GM04503 (cell line): ENCODE results near the gene NDUFS3.
"Not testable (repeated sequence)": the region's sequence is repeated elsewhere in the genome, so short reads cannot be mapped to it uniquely, and the experiment has no call there.

ENCODE experiments used
- DNase-seq: peaks from one replicate; pipeline ENCODE4 v3.0.0-alpha.2; 2012; ENCODE audit warnings: low read depth

NDUFS3 gene

DNA sequence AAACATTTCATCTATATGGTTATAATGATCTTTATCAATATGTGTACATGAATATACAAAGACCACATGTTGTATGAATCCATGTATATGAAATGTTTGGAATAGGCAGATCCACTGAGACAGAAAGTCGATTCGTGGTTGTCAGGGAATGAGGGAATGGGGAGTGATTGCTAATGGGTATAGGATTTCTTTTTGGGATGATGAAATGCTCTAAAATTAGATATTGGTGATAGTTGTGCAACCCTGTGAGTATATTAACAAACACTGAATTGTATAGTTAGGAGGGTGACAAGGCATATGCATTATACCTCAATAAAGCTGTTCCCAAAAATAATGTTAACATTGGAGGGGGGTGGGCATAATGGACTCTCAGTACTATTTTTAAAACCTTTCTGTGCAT, 18.4 kb upstream of the NDUFS3 start:
- DNase-seq, result no peak

DNA sequence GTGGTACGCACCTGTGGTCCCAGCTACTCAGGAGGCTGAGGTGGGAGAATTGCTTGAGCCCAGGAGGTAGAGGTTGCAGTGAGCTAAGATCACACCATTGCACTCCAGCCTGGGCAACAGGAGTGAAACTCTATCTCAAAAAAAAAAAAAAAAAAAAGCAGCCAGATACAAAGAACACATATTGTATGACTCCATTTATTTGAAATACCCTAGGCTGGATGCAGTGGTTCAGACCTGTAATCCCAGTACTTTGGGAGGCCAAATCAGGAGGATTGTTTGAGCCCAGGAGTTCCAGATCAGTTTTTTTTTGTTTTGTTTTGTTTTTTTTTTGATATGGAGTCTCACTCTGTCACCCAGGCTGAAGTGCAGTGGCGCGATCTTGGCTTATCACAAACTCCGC, 16.5 kb upstream of the NDUFS3 start:
- DNase-seq, result not testable (repeated sequence)

DNA sequence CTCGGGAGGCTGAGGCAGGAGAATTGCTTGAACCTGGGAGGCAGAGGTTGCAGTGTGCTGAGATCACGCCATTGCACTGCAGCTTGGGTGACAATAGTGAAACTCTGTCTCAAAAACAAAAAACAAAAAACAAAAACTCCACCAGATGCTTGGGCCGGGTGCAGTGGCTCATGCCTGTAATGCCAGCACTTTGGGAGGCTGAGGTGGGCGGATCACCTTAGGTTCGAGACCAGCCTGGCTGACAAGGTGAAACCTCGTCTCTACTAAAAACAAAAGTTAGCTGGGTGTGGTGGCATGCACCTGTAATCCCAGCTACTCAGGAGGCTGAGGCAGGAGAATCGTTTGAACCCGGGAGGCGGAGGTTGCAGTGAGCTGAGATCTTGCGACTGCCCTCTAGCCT, 14.5 kb upstream of the NDUFS3 start:
- not testable (repeated sequence) for DNase-seq

DNA sequence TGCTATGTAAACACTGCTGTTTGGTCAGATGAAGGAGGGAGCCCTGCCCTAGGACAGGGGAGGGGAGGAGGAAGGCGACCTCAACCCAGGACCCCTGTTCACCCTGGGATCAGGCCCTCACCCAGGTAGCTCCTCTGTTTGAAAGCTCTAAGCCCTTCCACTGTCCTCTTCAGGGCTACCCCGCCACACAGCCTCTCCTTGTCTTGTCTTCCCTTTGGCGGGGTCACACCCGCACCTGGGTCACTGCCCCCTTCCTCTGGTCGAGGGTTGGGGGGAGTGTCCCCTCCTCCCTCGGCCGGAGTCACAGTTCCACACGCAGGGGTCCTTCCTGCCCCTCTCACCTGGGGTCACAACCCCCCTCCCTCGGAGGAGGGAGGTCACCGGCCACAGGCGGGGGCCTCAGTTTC, 13.9 kb upstream of the NDUFS3 start:
- no peak for DNase-seq

DNA sequence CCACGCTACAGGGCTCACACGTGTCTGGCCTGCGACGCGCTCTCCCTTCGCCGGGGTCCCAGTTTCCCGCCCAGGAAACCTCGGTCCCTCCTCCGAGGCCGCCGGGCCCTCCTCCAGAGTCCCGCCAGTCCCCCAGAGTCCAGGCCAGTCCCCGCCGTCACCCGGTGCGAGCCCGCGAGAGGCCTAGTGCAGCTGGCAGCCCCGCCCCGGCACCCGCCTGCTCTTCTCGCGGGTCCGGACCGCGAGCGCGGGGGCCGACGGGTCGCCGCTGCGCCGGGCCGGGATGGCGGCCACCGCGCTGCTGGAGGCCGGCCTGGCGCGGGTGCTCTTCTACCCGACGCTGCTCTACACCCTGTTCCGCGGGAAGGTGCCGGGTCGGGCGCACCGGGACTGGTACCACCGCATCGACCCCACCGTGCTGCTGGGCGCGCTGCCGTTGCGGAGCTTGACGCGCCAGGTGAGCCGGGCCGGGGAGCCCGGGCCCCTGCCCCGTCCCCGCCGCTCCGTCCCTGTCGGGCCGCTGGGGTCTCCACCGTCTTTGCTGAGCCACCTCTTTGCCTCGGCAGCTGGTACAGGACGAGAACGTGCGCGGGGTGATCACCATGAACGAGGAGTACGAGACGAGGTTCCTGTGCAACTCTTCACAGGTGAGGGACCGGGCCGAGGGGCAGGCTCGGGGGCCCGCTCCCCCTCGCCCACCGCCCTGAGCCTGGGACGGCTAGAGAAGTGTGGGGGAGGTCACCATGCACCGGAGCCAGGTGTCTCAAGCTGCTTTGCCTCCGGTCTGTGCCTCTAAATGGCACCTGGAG, 13.3 kb upstream of the NDUFS3 start, which contains the start of gene PTPMT1:
Gene PTPMT1 (plus strand): TSS at position 260 of the 809 bp plus-strand sequence. CDS start 24 bp downstream, at position 284.
- no peak for DNase-seq

DNA sequence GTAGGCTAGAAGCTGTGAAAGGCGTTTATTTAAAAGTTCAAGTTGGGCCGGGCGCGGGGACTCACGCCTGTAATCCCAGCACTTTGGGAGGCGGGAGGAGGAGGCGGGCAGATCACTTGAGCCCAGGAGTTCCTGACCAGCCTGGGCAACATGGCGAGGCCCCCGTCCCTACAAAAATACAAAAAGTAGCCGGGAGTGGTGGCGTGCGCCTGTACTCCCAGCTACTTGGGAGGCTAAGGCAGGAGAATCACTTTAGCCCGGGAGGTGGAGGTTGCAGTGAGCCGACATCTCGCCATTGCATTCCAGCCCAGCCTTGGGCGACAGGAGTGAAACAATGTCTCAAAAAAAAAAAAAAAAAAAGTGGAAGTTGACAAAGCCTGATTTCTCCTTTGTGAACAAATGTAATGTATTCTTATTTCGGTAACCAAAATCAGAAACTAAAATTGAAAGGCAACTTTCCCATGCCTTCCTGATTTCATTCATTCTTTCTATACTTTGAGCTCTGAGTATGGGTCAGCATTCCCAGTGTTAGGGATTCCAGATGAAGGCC, 12.7 kb upstream of the NDUFS3 start:
- DNase-seq, result no peak

DNA sequence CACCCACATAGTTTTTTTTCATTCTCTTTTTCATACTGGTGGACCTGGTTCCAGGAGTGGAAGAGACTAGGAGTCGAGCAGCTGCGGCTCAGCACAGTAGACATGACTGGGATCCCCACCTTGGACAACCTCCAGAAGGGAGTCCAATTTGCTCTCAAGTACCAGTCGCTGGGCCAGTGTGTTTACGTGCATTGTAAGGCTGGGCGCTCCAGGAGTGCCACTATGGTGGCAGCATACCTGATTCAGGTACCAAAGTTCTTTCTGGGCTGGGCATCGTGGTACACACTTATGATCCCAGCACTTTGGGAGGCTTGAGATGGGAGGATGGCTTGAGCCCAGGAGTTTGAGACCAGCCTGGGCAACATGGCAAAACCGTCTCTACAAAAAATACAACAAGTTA, 9.2 kb upstream of the NDUFS3 start:
- no peak for DNase-seq

DNA sequence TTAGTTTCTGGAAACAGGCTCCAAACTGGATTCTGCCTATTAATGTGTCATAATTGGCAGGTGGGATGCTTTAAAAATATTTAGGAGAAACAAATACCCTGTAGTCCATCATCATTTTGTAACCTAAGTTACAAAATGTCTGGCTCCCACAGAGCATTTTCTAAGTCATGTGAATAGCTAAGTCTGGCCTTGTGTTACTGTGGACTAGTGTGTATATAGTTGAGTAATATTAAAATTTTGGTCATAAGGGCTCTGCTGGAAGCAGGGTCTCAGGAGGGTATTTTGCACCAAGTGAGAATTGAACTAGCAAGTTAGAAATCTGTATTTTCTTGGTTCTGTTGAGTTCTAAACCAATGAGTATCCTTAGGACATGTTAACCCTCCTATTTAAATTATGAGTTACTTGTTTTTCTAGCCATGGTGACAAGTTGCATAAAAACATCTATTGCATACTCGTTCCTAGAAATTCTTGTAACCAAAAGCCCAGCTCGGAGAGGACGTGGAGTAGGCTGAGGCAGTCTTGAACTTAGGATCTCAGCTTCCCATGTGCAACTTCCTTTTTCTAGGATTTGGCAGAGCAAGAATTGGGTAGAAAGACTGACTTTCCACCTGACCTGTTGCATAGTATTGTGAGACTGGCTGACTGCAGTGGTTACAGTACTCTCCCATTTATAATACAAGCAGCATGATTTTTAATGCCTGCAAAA, 8.1 kb upstream of the NDUFS3 start:
- DNase-seq, result no peak

DNA sequence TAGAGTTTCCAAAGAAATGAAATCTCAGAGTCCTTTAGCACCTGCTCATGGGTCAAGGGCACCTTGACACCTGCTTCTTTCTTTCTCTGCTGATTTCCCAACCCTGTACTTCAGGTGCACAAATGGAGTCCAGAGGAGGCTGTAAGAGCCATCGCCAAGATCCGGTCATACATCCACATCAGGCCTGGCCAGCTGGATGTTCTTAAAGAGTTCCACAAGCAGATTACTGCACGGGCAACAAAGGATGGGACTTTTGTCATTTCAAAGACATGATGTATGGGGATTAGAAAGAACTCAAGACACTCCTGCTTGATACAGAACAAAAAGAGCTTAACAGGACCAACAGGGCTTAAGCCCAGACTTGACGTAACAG, 7.5 kb upstream of the NDUFS3 start:
- no peak for DNase-seq

DNA sequence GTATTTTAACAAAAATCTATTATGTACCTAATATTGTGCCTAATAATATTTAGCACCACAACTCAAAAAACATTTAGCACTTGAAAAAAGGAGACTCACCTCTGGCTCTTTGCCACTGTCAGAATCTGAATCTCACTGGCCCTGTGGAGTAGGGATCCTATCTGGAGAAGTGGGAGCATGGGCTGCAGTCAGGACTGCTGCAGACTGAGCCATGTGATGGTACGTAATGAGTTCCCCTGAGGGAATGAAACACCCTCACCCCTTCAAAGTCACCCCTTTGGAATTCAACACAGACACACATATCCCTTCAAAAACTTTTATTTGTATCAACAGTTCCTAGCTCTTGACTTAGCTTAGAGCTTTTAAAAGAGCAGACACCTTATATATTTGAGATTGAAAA, 7.0 kb upstream of the NDUFS3 start:
- DNase-seq, result no peak

DNA sequence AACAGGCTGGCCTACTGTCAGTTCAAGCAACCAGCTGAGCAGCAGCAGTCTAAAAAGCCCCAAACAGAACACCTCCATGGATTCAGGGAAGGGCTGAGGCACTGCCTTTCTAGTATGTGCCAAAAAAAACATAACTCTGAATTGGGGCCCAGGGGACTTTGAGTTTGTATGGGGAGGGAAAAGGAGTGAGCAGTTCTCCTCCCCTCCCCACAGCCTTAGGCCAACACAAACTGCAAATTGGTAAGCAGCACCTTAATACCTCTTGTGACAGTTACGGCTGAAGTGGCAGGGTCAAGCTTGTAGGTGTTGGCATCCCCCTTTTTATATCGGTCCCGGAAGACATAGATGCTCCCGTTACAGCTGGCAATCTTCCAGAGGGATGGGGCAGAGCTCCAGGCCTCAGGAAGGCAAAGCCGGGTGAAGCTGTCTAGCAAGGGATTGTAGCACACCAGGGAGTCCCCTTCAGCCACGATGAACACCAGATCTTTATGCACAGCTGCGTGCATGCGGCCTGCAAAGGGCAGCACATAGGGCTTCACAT, 6.1 kb upstream of the NDUFS3 start:
- DNase-seq, result no peak

DNA sequence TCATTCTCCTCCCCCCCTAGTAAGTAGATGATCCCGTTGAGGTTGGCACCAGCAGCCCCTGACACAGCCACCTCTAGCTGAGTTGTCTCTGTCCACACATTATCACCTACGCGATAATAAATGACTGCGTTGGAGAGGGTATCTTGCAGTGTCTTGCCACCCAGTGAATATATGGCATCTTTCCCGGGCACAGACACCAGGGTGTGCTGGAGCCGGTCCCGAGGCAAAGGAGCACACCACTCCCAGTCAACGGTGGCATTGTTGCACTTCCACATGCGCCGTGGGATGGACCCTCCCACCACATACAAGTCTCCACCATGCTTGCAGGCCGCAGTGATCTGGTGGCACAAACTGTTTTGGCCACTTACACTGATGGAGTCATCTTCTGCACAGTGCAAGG, 5.6 kb upstream of the NDUFS3 start:
- DNase-seq, result no peak

DNA sequence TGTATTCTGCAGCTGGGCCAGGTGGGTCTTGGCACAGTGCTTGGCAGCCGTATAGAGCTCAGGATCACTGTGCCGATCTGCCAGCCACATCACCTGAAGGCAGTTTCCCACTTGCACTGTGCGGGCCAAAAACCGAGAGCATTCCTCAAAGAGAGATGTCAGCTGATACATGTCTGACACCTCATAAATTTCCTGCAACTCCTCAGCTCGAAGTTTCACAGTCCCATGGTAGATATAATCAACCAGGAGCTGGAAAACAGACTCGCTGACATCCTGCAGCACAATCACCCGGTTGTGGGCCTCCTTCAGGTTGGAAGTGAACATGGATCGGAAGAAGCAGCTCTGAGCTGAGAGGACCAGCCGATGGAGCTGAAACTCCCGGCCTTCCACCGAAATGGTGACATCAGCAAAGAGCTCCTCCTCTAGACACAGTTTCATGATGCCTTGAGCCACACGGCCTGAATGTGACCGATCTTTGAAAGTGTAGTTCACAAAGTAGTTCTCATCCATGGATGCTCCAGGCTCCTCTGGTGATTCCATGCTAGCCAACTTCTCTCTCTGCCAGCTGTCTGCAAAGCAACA, 1.3 kb upstream of the NDUFS3 start:
- no peak for DNase-seq

DNA sequence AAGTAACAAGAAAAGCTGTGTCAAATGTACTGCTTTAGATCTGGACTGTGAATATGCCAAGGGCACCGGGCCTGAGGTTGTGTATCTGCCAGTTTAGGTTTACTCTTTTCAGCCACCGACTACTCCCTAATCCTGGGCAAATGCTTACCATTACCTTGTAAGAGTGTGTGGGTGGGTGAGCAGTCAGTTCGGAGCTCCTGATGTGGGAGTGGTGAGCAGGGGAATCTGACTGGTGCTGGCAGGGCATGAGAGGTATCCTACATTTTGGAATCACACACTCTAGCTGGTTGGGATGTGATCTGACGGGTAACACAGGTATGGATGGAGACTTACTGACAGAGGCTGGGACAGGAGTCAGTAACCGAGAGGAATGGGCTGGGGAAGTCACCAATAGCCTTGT, 5.0 kb downstream of the NDUFS3 start:
- DNase-seq, result no peak

DNA sequence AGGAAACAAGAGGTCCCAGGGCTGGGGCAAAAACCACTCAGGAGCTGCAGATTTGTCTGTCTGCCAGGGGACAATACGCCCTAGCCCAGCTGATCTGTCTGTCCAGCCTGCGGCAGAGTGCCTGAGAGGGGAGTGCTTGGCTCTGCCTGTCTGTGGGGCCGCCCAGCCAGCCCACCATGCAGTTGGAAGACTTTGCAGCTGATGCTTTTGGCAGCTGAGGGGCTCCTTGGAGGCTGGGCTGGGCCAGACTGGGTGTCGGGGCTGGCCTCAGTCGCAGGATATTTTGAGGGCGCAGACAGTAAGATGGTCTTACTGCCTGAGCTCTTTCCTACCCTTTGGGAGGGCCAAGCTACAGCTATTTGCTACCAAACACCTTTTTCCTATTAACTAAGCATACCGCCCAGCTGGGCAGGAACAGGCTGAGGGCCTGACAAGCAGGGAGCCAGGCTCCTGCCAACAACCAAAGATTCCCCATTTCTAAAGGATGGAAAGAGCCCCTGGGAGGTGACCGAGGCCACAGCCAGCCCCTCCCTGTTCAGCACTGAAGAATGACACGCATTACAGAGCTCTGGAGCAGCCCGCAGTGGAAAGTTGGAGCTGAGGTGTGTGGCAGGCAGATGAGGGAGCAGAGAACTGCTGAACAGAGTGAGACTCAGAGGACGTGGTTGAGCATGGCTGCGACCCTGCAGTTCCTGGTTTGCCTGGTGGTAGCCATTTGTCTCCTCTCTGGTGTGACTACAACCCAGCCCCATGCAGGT, 7.4 kb downstream of the NDUFS3 start, which contains the start of gene FAM180B:
Gene FAM180B (plus strand): TSS at position 581 of the 758 bp plus-strand sequence. CDS start 91 bp downstream, at position 672.
- no peak for DNase-seq

DNA sequence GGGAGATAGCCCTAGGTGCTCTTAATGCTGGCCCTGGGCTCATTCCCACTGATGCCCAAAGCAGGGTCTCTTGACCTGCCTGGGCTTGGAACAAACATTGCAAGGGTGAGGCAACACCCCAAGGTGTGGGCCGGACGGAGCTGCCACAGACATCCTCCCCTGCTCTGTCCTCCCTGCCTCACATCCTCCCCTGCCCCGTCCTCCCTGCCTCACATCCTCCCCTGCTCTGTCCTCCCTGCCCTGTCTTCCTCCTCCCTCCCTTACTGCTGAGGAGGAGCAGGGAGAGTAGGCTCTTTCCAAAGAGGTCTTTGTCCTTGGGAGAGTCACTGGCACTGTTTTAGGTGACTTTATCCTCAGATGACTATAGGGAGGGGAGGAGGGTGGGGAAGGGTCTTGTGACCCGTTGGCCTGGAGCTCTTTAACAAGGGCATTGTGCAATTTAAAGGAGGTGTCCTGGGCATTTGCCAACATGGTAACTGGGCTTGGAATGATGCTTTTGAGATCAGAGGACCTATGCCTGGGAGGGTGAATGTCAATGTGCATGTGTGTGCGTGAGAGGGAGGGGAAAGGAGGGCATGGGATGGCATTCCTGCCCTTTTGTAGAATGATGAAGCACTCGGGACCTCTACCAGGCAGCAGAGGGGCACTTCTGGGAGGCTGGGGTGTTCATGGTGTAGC, 8.3 kb downstream of the NDUFS3 start:
- no peak for DNase-seq

DNA sequence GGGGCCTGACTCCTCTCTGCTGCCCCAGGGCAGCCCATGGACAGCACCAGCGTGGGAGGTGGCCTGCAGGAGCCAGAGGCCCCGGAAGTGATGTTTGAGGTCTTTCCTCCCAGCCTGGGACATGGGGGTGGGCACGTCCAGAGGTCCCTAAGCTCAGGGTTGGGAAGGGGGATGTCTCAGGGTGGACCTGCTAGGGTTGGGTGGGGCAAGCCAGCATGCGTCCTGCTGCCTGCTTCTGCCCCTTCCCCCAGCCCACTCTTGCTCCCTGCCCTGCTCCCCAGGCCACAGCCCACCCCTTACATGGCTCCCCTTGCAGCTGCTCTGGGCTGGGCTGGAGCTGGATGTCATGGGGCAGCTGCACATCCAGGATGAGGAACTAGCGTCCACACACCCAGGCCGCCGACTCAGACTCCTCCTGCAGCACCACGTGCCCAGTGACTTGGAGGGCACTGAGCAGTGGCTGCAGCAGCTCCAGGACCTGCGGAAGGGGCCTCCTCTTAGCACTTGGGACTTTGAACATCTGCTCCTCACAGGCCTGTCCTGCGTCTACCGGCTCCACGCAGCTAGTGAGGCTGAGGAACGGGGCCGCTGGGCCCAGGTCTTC, 9.0 kb downstream of the NDUFS3 start:
- no peak for DNase-seq

DNA sequence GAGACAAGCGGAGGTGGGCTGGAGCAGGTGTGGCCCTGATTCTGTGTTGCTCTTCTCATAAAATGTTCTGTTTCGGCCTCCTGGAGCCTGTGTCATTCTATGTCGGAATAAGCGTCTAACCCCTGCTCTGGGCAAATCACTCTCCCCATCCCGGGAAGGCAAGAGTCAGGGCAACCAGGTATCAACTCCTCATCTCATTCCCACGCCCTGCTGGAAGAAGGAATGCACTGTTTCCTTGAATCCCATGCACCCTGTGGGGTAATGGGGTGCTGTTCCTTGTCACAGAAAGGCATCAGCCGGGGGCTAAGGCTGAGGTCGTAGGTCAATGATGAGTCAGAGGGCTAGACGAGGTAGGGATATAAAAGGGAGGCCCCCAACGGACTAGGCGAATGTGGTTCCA, 10.2 kb downstream of the NDUFS3 start:
- no peak for DNase-seq

DNA sequence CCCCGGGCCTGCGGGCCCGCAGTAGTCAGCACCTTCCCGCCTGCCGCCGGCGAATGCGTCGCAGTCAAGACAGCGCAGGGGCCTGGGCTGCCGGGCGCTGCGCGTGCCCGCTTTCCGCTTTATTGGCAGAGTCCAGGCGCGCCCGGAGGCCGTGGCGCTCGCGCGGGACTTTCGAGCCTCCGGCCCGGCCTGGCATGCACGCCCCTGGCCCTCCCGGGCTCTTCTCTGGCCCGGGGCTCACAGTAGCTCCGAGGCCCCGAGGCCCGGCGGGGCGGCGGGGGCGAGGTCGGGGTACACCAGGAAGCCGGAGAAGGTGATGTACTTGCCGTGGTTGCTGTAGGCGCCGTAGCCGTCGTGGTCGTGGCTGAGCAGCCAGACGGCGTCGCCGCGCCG, 10.7 kb downstream of the NDUFS3 start:
- no peak for DNase-seq

DNA sequence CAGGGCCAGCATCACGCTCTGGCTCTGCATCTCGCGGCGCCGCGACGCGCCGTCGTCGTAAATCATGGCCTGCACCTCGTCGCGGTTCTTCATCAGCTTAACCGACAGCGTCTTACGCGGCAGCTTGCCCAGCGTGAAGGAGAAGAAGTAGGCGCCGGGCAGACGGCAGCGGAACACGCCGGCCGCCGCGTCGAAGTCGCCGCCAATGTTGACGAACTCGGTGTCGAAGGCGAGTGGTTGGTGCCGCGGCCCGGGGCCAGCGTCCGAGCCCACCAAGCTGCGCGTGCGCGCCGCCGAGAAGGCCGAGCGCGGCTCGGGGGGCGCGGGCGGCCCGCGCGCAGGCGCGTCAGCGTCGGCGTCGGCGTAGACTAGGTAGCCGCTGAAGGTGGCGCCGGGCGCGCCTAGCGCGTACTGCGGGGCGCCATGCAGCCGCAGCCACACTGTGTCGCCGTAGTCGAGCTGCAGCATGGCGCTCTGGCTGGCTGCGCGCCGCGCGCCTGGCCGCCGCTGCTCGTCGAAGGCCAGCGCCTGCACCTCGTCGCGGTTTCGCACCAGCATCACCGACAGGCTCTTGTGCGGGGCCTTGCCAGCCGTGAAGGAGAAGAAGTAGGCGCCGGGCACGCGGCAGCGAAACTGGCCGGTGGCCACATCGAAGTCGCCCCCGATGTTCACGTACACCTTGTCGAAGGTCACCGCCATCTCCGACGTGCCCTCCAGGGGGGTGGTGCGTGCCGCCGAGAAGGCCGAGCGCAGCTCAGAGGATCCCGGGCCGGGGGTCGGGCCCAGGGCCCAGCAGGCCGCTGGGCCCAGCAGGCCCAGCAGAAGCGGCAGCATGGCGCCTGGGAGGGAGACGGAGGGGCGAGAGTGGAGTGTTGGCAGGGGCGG, 11.3 kb downstream of the NDUFS3 start:
- DNase-seq, result no peak
